Measurements from ENCODE around the gene USP7. TPM values are rescaled to one million over a fixed set of nuclear protein-coding genes. Genes with fewer than 3 reads are reported as not detected.
A peak's percentile ranks its signal among the peaks of the same experiment; 100 is the strongest.
"Not testable (repeated sequence)": the region's sequence is repeated elsewhere in the genome, so short reads cannot be mapped to it uniquely, and the experiment has no call there.

USP7 gene
- polyA plus RNA-seq, 10 donors = 51.1 to 87.6 (median 67.8) TPM

- DNase-seq = no peak
These were observed 82.7 kb downstream of the USP7 start for GRCh38 chr16:8880839-8881510.

- peak in 1 of 3 donors; percentile 77 for DNase-seq
These were observed 85.2 kb downstream of the USP7 start for GRCh38 chr16:8878523-8878911.

DNA sequence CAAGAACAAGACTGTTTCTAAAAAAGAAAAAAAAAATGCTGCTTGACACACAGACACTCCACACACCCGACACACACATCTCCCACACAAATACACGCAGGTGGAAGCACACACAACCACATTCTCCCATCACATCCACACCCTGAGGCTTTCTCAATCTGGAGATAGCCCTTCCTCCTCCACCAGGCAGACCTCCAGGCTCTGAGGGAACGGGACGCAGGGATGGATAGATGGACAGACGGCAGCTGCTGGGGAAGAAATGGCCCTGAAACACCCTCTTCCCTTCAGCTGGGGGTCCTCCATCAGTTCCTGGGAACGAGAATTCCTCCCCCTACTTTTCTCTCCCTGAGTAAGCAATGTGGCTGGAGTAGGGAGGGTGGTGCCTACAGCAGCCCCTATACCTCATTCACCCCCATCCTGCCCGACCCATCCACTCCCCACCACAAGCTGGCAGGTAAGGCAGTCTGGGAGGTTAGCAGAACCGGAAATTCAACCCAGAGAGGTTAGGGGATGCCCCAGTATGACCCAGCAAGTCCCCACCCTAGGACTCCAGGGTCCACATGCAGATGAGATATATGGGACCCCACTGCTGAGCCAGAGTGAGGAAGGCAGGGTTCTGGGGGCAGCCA lies 85.7 kb downstream of the USP7 start:
- no peak for DNase-seq

DNA sequence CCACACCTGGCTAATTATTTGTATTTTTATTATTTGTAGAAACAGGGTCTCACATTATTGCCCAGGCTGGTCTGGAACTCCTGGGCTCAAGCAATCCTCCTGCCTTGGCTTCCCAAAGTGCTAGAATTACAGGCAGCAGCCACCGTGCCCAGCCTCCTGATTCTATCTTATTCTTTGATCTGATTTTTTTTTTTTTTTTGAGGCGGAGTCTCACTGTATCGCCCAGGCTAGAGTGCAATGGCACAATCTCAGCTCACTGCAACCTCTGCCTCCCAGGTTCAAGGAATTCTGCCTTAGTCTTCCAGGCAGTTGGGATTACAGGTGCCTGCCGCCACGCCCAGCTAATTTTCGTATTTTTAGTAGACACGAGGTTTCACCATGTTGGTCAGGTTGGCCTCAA lies 88.4 kb downstream of the USP7 start:
- DNase-seq = not testable (repeated sequence)

- peak in 1 of 3 donors; percentile 68 for DNase-seq
These were observed 89.3 kb downstream of the USP7 start for GRCh38 chr16:8874388-8874787.

DNA sequence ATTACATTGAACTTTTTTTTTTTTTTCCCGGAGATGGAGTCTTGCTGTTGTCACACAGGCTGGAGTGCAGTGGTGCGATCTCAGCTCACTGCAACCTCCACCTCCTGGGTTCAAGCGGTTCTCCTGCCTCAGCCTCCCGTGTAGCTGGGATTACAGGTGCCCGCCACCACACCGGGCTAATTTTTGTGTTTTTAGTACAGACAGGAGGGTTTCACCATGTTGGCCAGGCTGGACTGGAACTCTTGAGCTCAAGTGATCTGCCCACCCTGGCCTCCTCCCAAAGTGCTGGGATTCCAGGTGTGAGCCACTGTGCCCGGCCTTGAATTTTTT lies 89.9 kb downstream of the USP7 start:
- DNase-seq = not testable (repeated sequence)

DNA sequence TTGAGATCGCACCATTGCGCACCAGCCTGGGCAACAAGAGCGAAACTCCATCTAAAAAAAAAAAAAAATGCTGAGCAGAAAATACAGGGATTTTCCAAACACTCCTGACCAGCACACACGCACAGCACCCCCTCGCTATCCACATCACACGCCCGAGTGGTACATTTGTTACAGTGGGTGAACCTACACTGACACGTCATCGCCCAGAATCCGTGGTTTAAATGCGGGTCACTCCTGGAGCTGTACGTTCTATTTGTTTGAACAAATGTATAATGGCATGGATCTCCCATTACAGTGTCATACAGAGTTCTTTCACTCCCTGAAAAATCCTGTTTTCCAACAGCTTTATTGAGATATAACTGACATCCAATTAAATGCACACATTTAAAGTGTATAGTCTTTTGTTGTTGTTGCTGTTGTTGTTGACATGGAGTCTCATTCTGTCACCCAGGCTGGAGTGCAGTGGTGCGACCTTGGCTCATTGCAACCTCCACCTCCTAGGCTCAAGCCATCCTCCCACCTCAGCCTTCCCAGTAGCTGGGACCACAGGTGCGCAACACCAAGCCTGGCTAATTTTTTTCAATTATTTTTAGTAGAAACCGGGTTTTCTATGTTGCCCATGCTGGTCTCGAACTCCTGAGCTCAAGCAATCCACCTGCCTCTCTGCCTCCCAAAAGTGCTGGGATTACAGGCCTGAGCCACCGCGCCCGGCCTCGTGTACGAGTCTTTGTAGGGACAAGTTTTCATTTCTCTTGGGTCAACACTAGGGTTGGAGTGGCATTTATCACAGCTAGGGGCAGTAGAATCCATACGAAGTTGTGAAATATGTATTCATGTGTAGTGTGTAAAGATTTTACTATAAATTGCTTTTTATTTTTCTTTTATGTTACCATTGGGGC lies 90.5 kb downstream of the USP7 start:
- no peak for DNase-seq

DNA sequence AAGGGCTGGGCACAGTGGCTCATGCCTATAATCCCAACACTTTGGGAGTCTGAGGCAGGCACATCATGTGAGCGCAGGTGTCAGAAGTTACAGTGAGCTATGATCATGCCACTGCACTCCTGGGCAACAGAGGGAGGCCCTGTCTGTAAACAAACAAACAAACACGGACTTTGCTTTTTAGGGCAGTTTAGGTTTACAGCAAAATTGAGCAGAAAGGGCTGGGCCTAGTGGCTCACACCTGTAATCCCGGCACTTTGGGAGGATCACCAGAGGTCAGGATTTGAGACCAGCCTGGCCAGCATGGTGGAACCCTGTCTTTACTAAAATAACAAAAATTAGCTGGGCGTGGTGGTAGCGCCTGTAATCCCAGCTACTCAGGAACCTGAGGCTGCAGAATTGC lies 91.6 kb downstream of the USP7 start:
- no peak for DNase-seq

DNA sequence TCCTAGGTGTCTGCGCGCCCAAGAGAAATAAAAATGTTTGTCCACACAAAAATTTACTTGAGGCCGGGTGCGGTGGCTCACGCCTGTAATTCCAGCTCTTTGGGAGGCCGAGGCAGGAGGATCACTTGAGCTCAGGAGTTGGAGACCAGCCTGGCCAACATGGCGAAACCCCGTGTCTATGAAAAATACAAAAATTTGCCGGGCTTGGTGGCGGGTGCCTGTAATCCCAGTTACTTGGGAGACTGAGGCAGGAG lies 93.8 kb downstream of the USP7 start:
- DNase-seq = not testable (repeated sequence)

- no peak for DNase-seq
These were observed 94.3 kb downstream of the USP7 start for GRCh38 chr16:8869212-8869987.

DNA sequence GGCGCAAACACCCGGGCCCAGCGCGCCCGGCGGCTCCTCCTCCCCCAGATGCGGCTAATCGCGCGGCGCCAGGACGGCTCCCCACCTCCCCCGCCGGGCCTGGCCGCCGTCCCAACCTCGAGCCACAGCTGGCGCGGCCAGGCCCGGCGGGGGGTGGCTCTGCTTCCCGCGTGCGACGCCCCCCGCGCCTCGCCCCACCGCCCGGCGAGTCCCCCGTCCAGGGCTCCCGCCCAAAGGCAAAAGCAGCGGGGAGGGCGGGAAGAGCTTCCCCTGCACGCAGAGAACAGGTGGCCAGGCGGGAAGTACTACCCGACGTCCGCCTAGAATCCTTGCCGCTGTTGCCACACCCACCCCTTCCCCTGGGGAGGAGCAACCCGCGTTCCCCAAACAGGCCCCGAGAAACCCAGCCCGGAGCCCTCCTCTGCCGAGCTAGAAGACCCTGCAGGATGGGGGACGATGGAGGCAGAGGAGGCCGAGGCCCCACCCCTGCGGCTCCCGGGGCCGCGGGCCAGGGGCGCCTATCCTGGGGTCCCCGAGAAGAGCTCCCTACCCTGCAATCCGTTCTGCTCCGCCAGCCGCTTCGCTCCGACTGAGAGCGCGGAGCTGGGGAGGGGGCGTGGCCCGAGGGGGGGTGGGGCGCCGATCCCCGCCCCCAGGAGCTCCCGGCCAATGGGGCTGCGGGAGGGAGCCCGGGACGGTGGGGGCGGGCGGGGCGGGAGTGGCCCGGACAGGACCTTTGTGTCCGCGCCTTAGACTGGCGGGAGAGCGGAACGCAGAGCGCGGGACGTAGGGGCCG lies 95.1 kb downstream of the USP7 start, which contains the start of gene CARHSP1:
Gene CARHSP1 (minus strand): TSS at position 591 of the 796 bp plus-strand sequence. CDS start 9,678 bp downstream, outside the sequence.
- DNase-seq = peak; percentile 92 to 96 (median 92)

DNA sequence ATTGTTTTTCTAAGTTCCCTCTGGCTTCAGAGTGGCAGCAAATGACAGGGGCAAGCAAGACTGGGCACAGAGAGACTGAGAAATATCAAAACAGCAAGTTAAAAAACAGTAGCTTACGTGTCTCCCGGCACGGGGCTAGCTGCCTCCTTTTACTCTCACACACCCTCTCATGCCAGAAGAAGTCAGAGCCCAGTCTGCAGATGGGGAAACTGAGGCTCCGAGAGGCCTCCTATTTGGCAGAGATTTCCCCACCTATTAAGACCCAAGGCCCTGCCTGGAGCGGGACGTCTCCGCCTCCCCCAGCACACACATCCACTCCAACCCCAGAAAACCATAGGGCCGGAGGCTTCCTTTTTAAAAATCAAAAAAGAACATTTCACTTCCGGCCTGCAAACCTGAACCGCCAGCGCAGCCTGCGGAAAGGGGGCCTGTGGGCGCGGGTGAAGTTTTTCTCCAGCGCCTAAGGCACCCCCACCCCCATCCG lies 95.7 kb downstream of the USP7 start:
- DNase-seq = peak in 1 of 3 donors; percentile 46

DNA sequence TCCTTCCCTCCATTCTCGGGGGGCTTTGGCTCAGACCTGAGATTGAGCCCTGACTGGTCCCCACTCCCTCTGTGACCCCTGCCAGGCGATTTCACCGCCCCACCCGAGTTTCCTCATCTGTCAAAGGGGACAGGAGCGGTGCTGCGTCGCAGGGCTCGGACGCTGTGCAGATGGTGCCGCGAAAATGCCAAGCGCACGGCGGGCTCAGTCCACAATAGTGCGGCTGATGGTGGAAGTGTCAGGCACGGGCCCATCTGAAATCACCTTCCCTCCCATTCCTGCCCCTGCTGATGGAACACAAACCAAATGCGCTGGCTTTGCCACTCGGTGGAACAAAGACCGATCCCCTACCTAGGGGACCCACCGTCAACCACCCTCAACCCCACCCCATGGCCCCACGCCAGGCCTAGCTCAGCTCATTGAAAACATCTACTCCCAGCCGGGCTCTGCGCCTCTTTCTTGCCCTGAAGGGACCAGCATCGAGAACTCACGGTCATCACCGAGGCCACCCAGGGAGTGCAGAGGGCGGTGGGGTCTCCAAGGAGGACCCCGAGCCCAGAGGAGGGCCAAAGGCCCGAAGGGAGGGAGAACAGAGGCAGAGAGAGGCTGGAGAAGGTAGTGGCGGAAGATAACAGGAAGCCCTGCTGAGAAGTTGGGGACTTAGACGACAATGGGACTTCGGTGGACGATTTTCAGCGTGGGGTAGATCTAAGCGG lies 96.3 kb downstream of the USP7 start:
- DNase-seq = peak in 1 of 3 donors; percentile 75

DNA sequence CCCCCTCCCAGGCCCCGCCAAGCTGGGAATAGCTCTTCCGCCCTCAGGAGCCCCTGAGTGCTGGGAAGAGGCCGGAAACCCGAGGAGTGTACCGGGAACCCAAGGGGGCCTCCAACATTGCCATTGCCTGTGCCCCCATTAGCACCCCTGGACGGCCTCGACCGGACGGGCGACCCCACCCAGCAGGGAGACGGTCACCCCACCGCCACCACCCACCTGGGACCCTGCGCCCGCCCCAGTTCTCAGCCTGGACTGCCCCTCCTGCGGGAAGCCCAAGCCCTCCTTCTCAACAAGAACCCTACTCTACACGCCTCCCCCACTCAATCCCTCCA lies 96.9 kb downstream of the USP7 start:
- no peak for DNase-seq

- peak in 2 of 3 donors; percentile 78 to 90 for DNase-seq
These were observed 97.4 kb downstream of the USP7 start for GRCh38 chr16:8866118-8866883.

DNA sequence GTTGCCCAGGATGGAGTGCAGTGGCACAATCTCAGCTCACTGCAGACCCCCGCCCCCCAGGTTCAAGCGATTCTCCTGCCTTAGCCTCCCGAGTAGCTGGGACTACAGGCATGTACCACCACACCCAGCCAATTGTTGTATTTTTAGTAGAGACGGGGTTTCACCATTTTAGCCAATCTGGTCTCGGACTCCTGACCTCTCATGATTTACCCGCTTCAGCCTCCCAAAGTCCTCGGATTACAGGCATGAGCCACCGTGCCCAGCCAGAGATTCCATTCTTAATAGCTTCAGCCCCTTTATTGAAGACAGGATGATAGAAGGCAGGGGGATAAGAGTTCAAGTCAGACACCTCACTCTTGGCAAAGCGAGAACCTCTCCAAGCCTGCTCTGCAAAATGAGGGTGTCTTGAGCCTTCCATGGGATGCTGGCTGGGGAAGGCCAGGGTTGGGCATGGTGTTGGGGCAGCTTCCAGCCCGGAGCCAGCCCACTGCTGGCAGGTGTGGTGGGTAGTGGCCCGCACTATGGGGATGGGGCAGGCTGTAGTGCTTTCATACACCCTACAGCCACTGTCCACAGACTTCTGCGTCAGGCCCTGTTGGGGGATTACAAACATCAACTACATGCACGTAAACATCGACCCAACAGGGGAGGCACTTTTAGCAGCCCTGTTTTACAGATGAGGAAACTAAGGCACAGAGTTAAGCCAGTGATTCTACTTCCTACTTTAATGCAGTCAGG lies 98.4 kb downstream of the USP7 start:
- no peak for DNase-seq

GRCh38 chr16:8864480-8865110 lies 99.1 kb downstream of the USP7 start:
- DNase-seq = no peak
